Measurements from ENCODE around the gene CYTL1. TPM values are rescaled to one million over a fixed set of nuclear protein-coding genes. Genes with fewer than 3 reads are reported as not detected.
"Not testable (repeated sequence)": the region's sequence is repeated elsewhere in the genome, so short reads cannot be mapped to it uniquely, and the experiment has no call there.

The CYTL1 gene
- total RNA-seq, 2 donors from 2014 or later: 0.90 TPM; not detected in 1

DNA sequence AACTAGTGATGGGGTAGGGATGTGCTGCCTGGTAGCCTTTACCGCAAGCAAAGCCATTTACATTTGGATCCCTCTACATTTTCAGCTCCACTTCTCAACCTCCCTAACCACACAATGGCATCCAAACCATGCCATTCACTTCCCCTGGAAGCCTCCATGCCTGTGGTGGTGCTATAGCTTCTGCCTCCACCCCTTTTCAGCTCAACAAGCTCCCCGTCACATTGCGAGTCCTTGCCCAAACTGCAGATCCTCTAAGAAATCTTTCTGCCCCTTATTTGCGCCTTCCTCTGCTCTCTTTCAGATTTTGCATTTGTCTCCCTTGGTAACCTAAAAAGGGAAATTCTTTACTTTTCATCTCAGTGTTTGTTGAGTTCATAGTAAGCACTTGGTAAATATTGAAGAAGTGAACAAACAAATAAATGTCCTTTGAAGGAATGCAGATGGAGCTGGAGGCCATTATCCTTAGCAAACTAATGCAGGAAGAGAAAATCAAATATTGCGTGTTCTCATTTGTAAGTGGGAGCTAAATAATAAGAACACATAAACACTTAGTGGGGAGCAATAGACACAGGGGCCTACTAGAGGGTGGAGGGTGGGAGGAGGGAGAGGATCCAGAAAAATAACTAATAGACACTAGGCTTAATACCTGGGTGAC, 6.9 kb downstream of the CYTL1 start:
- TF ChIP-seq, protein P1, sequence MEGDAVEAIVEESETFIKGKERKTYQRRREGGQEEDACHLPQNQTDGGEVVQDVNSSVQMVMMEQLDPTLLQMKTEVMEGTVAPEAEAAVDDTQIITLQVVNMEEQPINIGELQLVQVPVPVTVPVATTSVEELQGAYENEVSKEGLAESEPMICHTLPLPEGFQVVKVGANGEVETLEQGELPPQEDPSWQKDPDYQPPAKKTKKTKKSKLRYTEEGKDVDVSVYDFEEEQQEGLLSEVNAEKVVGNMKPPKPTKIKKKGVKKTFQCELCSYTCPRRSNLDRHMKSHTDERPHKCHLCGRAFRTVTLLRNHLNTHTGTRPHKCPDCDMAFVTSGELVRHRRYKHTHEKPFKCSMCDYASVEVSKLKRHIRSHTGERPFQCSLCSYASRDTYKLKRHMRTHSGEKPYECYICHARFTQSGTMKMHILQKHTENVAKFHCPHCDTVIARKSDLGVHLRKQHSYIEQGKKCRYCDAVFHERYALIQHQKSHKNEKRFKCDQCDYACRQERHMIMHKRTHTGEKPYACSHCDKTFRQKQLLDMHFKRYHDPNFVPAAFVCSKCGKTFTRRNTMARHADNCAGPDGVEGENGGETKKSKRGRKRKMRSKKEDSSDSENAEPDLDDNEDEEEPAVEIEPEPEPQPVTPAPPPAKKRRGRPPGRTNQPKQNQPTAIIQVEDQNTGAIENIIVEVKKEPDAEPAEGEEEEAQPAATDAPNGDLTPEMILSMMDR (IDR thresholded peaks at IDR 0.05): no peak
- no peak for DNase-seq
- Histone ChIP-seq H3K27ac (no peak overlapping the region), H3K9ac (ENCODE audit: low read depth in 2 of 2, low read length in 2 of 2) (no peak overlapping the region), H3K4me3 (no peak overlapping the region), H3K27me3 (no peaks in the 10 kb centered on the region), H3K9me3 (no peaks in the 10 kb centered on the region), H3K36me3 (no peaks in the 10 kb centered on the region), H3K4me1 (no peaks in the 10 kb centered on the region)
- intact Hi-C loops (cut with DNase I): no loop called here

DNA sequence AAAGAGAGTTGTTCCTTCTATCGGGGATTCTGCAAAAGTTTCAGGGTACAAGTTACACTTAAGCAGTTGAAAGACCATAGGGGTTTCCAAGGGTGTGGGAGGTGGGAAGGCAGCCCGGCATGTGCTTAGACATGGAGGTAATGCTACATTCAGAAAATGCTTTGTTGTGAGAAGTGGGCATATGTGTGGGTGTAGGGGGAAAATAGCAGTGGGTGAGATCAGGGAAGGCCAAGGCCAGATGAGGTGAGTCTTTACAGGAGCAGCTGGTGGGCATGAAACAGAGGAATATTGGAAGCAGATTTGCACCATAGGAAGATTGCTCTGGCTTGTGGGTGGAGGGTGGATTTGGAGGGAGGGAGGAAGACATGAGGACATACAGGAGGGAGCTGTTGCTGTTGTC, 8.3 kb downstream of the CYTL1 start:
- H3K9ac ChIP-seq (ENCODE audit: low read depth in 2 of 2, low read length in 2 of 2): no peak overlapping the region
- intact Hi-C loops (cut with DNase I): no loop called here
- TF ChIP-seq, protein P1 (IDR thresholded peaks at IDR 0.05): no peak
- no peaks in the 10 kb centered on the region for H3K4me1 ChIP-seq
- no peak overlapping the region for H3K4me3 ChIP-seq
- H3K9me3 ChIP-seq: no peaks in the 10 kb centered on the region
- no peak overlapping the region for H3K27ac ChIP-seq
- no peak for DNase-seq
- no peaks in the 10 kb centered on the region for H3K36me3 ChIP-seq
- H3K27me3 ChIP-seq: no peaks in the 10 kb centered on the region

DNA sequence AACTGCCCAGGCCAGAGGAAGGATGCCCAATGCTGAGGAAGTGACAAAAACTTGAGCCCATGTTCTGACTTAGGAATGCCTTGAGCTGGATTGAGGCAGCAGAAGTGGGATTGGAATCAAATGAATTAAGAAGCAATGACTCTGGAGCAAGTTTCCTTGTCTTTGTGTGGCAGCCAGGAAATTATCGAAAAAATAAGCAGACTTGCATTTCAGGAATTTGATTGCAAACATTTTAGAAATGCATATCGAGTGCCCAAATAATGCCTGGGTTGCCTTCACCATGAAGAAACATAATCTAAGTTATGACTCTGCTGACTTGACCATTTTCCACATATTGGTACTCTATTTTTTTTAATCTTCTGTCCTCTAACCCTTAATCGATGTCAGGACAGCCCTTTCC, 9.5 kb downstream of the CYTL1 start:
- Histone ChIP-seq H3K27ac (no peak overlapping the region), H3K4me3 (no peak overlapping the region), H3K27me3 (no peaks in the 10 kb centered on the region), H3K9me3 (no peaks in the 10 kb centered on the region), H3K9ac (ENCODE audit: low read depth in 2 of 2, low read length in 2 of 2) (no peak overlapping the region), H3K4me1 (no peaks in the 10 kb centered on the region), H3K36me3 (no peaks in the 10 kb centered on the region)
- no peak for DNase-seq
- TF ChIP-seq, protein P1 (IDR thresholded peaks at IDR 0.05): no peak
- intact Hi-C loops (cut with DNase I): no loop called here

DNA sequence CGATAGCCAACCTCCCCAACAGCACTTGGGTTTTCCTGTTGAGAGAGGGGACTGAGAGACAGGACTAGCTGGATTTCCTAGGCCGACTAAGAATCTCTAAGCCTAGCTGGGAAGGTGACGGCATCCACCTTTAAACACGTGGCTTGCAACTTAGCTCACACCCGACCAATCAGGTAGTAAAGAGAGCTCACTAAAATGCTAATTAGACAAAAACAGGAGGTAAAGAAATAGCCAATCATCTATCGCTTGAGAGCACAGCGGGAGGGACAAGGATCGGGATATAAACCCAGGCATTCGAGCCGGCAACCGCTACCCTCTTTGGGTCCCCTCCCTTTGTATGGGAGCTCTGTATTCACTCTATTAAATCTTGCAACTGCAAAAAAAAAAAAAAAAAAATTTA, 12.3 kb downstream of the CYTL1 start:
- DNase-seq; H3K4me3 ChIP-seq; H3K27me3 ChIP-seq; H3K36me3 ChIP-seq; H3K9me3 ChIP-seq; H3K9ac ChIP-seq (ENCODE audit: low read depth in 2 of 2, low read length in 2 of 2); H3K4me1 ChIP-seq; intact Hi-C loops (cut with DNase I); H3K27ac ChIP-seq: not testable (repeated sequence)

DNA sequence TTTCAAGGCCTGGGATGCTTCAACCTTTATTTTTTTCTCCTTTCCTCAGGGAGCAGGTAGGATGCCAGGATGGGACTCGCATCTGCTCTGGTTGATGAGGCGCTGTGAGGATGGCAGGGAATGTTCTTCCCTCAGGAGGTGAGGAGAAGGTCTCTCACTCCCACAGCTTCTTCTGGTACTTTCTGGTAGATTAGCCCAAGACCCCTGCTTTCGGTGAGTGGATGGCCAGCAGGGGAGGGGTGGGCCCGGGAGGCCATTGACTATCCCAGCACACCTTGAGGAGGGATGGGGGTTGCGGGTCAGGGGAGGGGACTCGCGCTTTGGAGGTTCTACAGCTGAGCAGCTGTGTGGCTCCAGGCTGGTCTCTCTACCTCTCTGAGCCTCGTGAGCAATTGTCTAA, 14.8 kb downstream of the CYTL1 start:
- TF ChIP-seq, protein P1 (IDR thresholded peaks at IDR 0.05): no peak
- Histone ChIP-seq H3K27ac (no peak overlapping the region), H3K4me3 (no peak overlapping the region), H3K4me1 (no peaks in the 10 kb centered on the region), H3K9me3 (no peaks in the 10 kb centered on the region), H3K36me3 (no peaks in the 10 kb centered on the region), H3K9ac (ENCODE audit: low read depth in 2 of 2, low read length in 2 of 2) (no peak overlapping the region), H3K27me3 (no peaks in the 10 kb centered on the region)
- DNase-seq: no peak
- intact Hi-C loops (cut with DNase I): no loop called here

DNA sequence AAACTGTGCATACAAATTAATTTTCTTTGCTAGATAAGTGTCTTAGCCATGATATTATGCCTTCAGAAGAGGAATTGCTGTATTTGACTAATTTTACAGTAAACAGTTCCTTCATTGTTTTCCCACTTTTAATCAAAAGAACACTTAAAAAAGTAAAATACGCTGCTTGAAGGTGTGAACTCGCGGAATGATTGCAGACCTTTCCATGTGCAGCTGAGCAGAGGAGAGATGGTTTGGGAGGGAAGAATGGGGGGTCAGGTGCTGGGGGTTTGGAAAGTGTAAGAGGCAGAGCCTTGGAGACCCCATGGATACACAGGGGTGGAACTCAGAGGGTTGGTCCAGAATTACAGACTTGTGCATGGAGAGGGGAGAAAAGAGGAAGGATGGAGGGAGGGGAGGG, 15.3 kb downstream of the CYTL1 start:
- no peaks in the 10 kb centered on the region for H3K27me3 ChIP-seq
- H3K27ac ChIP-seq: no peak overlapping the region
- no peaks in the 10 kb centered on the region for H3K4me1 ChIP-seq
- no peak overlapping the region for H3K4me3 ChIP-seq
- no peaks in the 10 kb centered on the region for H3K9me3 ChIP-seq
- intact Hi-C loops (cut with DNase I): no loop called here
- no peaks in the 10 kb centered on the region for H3K36me3 ChIP-seq
- TF ChIP-seq, protein P1 (IDR thresholded peaks at IDR 0.05): no peak
- no peak overlapping the region for H3K9ac ChIP-seq (ENCODE audit: low read depth in 2 of 2, low read length in 2 of 2)
- no peak for DNase-seq
